Measurements from ENCODE around the gene PROP1. TPM values are rescaled to one million over a fixed set of nuclear protein-coding genes. Genes with fewer than 3 reads are reported as not detected.
A peak's percentile ranks its signal among the peaks of the same experiment; 100 is the strongest.
"Not testable (repeated sequence)": the region's sequence is repeated elsewhere in the genome, so short reads cannot be mapped to it uniquely, and the experiment has no call there.

Gene PROP1
- total RNA-seq, 1 experiment from 2014 or later = not detected

DNA sequence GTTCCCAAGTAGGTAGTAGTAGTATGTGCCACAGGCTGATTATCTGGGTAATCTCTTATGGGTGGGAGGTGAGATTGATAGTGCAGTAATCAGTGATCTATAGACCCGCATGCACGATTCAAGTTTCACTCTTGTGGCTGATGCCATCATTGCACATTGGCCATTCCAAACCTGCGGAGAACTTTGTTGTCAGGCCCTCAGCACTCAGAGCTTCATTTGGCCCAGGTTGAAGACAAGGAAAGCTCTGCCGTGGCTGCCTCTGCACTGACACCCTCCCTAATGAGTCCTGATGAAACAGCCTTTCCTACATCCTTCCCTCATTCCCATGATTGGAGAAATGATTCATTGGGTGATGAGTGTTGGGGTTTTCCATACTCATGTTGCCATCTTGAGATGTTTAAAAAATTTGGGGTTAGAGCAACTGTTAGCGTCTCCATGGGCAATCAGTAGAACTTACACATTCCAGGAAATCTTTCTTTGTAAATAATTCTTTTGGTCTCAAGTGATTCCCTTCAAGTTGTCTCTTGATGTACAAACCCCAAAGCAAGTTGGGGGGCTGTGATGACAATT is 22.9 kb downstream of the PROP1 start:
- no peak overlapping the region for H3K27ac ChIP-seq (ENCODE audit: low read length)
- no peak overlapping the region for H3K9ac ChIP-seq (ENCODE audit: low read length)
- no peaks in the 10 kb centered on the region for H3K79me2 ChIP-seq (ENCODE audit: low read length)
- H3K36me3 ChIP-seq (ENCODE audit: insufficient read depth, low read length) = no peaks in the 10 kb centered on the region
- H3K4me3 ChIP-seq (ENCODE audit: low read length) = no peak overlapping the region
- H3K4me2 ChIP-seq (ENCODE audit: low read depth, low read length, poor library complexity, severe bottlenecking) = no peak overlapping the region
- H3K27me3 ChIP-seq (ENCODE audit: low read length) = no peaks in the 10 kb centered on the region
- peak; percentile 31 for DNase-seq
- H3K4me1 ChIP-seq (ENCODE audit: low read length) = no peaks in the 10 kb centered on the region
- H3K9me3 ChIP-seq (ENCODE audit: low read length) = no peaks in the 10 kb centered on the region
- no peaks in the 10 kb centered on the region for H3K9me2 ChIP-seq (replicated peaks; ENCODE audit: insufficient read depth, low read length)
- H2AFZ ChIP-seq (ENCODE audit: low read length) = no peak overlapping the region
- no peaks in the 10 kb centered on the region for H4K20me1 ChIP-seq (ENCODE audit: insufficient read depth, low read depth, low read length)

DNA sequence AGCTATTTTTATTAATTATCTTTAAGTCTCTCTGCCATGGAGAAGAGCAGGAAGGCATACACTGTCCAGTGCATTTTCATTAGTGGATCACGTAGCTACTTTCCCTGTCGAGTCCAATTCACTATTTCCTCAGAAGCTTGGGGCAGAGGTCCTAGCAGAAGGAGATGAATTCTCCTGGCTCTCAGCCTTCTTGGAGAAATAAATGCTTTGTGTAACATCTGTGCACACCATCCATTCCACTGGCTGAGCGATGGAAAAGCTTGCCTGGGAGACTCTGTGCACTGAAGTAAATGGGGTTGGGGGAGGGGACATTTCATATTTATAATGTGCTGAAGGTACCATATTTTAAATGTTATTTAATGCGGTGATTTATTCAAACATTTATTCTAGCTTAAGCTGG is 23.4 kb downstream of the PROP1 start:
- Histone ChIP-seq H3K9me2 (replicated peaks; ENCODE audit: insufficient read depth, low read length) (no peaks in the 10 kb centered on the region), H3K36me3 (ENCODE audit: insufficient read depth, low read length) (no peaks in the 10 kb centered on the region), H3K27ac (ENCODE audit: low read length) (no peak overlapping the region), H3K4me2 (ENCODE audit: low read depth, low read length, poor library complexity, severe bottlenecking) (no peak overlapping the region), H2AFZ (ENCODE audit: low read length) (no peak overlapping the region), H4K20me1 (ENCODE audit: insufficient read depth, low read depth, low read length) (no peaks in the 10 kb centered on the region), H3K9ac (ENCODE audit: low read length) (no peak overlapping the region), H3K9me3 (ENCODE audit: low read length) (no peaks in the 10 kb centered on the region), H3K4me1 (ENCODE audit: low read length) (no peaks in the 10 kb centered on the region), H3K79me2 (ENCODE audit: low read length) (no peaks in the 10 kb centered on the region), H3K4me3 (ENCODE audit: low read length) (no peak overlapping the region), H3K27me3 (ENCODE audit: low read length) (no peaks in the 10 kb centered on the region)
- DNase-seq = no peak

DNA sequence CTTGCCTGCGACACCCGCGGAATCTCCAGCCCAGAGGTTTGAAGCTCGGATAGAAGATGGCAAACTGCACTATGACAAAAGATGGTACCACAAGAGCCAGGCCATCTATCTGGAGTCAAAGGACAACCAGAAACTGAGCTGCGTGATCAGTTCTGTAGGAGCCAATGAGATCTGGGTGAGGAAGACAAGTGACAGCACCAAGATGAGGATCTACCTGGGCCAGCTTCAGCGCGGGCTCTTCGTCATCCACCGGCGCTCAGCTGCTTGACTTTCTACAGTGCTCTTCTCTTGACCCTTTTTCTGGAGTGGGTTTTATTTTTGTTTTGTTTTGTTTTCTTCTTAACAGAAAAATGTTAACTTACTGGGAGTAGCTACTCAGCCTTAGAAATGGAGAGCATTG is 24.0 kb downstream of the PROP1 start:
- H3K4me3 ChIP-seq (ENCODE audit: low read length); H2AFZ ChIP-seq (ENCODE audit: low read length); H3K36me3 ChIP-seq (ENCODE audit: insufficient read depth, low read length); H3K9me3 ChIP-seq (ENCODE audit: low read length); H3K27me3 ChIP-seq (ENCODE audit: low read length); H3K79me2 ChIP-seq (ENCODE audit: low read length); H3K9me2 ChIP-seq (replicated peaks; ENCODE audit: insufficient read depth, low read length); DNase-seq; H4K20me1 ChIP-seq (ENCODE audit: insufficient read depth, low read depth, low read length); H3K9ac ChIP-seq (ENCODE audit: low read length); H3K27ac ChIP-seq (ENCODE audit: low read length); H3K4me1 ChIP-seq (ENCODE audit: low read length); H3K4me2 ChIP-seq (ENCODE audit: low read depth, low read length, poor library complexity, severe bottlenecking): not testable (repeated sequence)

DNA sequence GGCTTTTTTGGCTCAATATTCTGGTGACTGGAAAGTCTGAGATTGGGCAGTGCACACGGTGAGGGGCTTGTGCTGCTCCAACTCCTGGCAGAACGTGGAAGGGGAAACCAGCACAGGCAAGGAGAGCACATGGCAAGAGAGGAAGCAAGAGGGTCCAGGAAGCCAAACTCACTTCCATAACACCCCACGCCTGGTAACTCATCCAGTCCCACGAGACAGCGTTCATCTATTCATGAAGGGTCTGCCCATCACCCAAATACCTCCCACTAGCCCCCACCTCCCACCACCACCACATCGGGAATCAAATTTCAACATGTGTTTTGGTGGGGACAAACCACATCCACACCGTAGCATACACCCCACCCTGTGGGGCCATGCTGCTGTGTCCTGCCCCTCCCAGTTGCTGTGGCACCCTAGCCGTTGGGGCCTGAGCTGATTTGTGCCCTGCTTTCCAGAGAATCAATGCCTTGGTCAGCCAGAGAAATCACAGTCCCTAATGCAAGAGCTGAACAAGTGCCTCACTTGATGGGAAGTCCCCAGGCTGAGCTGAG is 27.3 kb downstream of the PROP1 start:
- no peaks in the 10 kb centered on the region for H3K4me1 ChIP-seq (ENCODE audit: low read length)
- no peak overlapping the region for H3K9ac ChIP-seq (ENCODE audit: low read length)
- H3K27me3 ChIP-seq (ENCODE audit: low read length) = no peaks in the 10 kb centered on the region
- H3K36me3 ChIP-seq (ENCODE audit: insufficient read depth, low read length) = no peaks in the 10 kb centered on the region
- H3K4me2 ChIP-seq (ENCODE audit: low read depth, low read length, poor library complexity, severe bottlenecking) = no peak overlapping the region
- no peak overlapping the region for H2AFZ ChIP-seq (ENCODE audit: low read length)
- H3K4me3 ChIP-seq (ENCODE audit: low read length) = no peak overlapping the region
- H3K9me3 ChIP-seq (ENCODE audit: low read length) = no peaks in the 10 kb centered on the region
- no peak overlapping the region for H3K27ac ChIP-seq (ENCODE audit: low read length)
- H3K9me2 ChIP-seq (replicated peaks; ENCODE audit: insufficient read depth, low read length) = no peaks in the 10 kb centered on the region
- DNase-seq = no peak
- H3K79me2 ChIP-seq (ENCODE audit: low read length) = no peaks in the 10 kb centered on the region
- H4K20me1 ChIP-seq (ENCODE audit: insufficient read depth, low read depth, low read length) = no peaks in the 10 kb centered on the region

DNA sequence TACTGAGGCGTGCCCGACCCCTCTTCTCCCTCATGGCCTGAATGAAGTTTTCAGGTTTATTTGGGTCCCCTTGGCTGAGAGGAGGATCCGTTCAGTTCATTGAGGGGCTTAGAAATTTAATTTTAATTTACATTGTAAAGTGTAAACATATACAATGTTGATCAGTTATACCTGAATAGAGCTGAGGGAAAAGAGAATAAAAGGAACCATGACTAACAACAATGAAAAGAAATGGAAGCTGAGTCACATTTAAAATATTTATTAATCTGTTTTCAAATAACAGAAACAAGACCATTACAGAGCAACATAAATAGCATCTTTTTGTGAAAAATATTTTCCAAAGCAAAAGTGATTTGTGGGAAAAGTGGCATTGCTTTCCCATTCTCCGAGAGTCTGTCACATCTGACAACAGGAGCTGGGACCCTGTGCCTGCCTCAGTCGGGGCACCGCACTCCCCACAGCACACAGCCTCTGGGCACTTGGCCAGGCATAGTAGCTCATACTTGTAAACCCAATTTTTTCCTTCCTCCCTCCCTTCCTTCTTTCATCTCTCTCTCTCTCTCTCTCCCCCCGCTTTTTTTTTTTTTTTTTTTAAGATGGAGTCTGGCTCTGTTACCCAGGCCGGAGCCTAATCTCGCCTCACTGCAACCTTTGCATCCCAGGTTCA is 28.7 kb downstream of the PROP1 start:
- Histone ChIP-seq H3K27me3 (ENCODE audit: low read length) (no peaks in the 10 kb centered on the region), H3K4me3 (ENCODE audit: low read length) (no peak overlapping the region), H3K9me2 (replicated peaks; ENCODE audit: insufficient read depth, low read length) (no peaks in the 10 kb centered on the region), H3K9ac (ENCODE audit: low read length) (no peak overlapping the region), H3K4me1 (ENCODE audit: low read length) (no peaks in the 10 kb centered on the region), H3K9me3 (ENCODE audit: low read length) (no peaks in the 10 kb centered on the region), H4K20me1 (ENCODE audit: insufficient read depth, low read depth, low read length) (no peaks in the 10 kb centered on the region), H2AFZ (ENCODE audit: low read length) (no peak overlapping the region), H3K27ac (ENCODE audit: low read length) (no peak overlapping the region), H3K36me3 (ENCODE audit: insufficient read depth, low read length) (no peaks in the 10 kb centered on the region), H3K79me2 (ENCODE audit: low read length) (no peaks in the 10 kb centered on the region), H3K4me2 (ENCODE audit: low read depth, low read length, poor library complexity, severe bottlenecking) (no peak overlapping the region)
- no peak for DNase-seq

DNA sequence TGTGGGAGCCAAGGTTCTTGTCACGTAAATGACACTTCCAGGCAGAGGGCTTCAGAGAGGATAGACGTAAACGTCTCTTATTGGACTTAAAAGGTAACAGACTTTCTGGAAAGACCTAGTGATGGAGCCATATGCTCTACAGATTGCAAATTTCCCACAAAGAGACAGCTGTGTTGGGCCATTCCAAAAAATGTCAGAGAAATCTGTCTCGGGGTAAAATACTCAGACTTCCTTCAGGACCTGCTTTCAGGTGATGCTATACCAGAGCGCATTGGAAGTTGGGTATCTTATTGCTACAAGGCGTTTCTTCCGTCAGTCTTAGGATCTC is 29.2 kb downstream of the PROP1 start:
- H3K9ac ChIP-seq (ENCODE audit: low read length) = no peak overlapping the region
- no peaks in the 10 kb centered on the region for H3K27me3 ChIP-seq (ENCODE audit: low read length)
- H3K9me2 ChIP-seq (replicated peaks; ENCODE audit: insufficient read depth, low read length) = no peaks in the 10 kb centered on the region
- no peak overlapping the region for H3K4me3 ChIP-seq (ENCODE audit: low read length)
- H4K20me1 ChIP-seq (ENCODE audit: insufficient read depth, low read depth, low read length) = no peaks in the 10 kb centered on the region
- H3K79me2 ChIP-seq (ENCODE audit: low read length) = no peaks in the 10 kb centered on the region
- H3K4me2 ChIP-seq (ENCODE audit: low read depth, low read length, poor library complexity, severe bottlenecking) = no peak overlapping the region
- no peak for DNase-seq
- no peak overlapping the region for H2AFZ ChIP-seq (ENCODE audit: low read length)
- H3K9me3 ChIP-seq (ENCODE audit: low read length) = no peaks in the 10 kb centered on the region
- no peaks in the 10 kb centered on the region for H3K4me1 ChIP-seq (ENCODE audit: low read length)
- no peaks in the 10 kb centered on the region for H3K36me3 ChIP-seq (ENCODE audit: insufficient read depth, low read length)
- no peak overlapping the region for H3K27ac ChIP-seq (ENCODE audit: low read length)

DNA sequence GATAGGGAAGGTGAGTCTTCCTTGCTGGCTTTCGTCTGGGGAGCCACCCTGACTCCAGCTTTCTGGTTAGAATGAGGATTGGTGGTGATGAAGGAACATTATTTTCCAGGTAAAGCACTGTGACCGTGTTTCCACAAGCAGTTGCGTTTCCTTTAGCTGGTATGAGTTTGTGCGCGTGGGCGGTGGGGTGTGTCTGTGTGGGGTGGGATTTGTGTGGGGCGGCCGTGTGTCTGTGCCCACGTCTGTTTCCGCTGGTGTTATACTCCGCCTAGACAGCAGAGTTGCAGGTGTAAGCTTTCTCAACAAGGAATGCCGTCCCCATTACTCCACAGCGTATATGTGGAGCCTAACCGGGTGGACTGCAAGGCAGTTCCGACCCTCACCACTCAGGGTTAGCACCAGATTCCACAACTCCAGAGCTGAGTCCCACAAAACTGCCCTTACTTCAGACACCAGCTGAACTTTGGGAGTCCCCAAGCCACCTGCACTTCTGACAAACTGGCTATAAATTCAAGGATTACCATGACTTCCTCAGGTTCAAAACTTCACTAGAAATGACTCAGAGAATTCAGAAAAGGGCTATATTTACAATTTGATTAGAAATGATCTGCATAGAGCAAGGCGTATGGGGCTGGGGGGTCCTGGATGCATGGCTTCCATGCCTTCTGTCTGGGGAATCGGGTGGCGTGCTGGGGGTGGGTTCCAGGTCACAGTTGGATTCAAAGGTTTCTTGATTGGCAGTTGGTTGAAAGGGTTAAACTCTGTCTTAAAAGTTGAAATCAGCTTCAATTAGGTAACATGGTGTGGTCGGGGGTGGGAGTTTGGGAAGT is 29.8 kb downstream of the PROP1 start:
- Histone ChIP-seq H3K36me3 (ENCODE audit: insufficient read depth, low read length) (no peaks in the 10 kb centered on the region), H3K4me3 (ENCODE audit: low read length) (no peak overlapping the region), H2AFZ (ENCODE audit: low read length) (no peak overlapping the region), H3K27me3 (ENCODE audit: low read length) (no peaks in the 10 kb centered on the region), H3K79me2 (ENCODE audit: low read length) (no peaks in the 10 kb centered on the region), H3K9me2 (replicated peaks; ENCODE audit: insufficient read depth, low read length) (no peaks in the 10 kb centered on the region), H3K9ac (ENCODE audit: low read length) (no peak overlapping the region), H3K27ac (ENCODE audit: low read length) (no peak overlapping the region), H3K4me1 (ENCODE audit: low read length) (no peaks in the 10 kb centered on the region), H3K9me3 (ENCODE audit: low read length) (no peaks in the 10 kb centered on the region), H3K4me2 (ENCODE audit: low read depth, low read length, poor library complexity, severe bottlenecking) (no peak overlapping the region), H4K20me1 (ENCODE audit: insufficient read depth, low read depth, low read length) (no peaks in the 10 kb centered on the region)
- DNase-seq = no peak

DNA sequence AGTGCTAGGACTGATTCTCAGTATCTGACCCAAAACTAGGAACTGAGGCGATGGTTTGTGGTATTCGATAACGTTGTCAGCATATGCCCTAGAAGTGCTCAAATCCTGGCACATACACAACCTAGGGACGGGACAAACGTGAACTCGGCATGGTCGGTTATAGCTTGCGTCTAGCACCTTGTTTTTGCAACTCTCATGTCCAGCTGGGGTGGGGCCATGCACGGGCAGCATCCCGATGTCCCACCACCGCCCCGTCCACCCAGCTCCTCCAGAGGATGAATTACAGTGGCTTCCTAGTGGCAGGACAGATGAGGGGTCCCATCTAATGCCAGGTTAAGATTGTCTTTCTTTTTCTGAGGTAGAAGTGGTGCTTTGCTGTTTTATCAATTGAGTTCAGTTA is 31.6 kb downstream of the PROP1 start:
- no peaks in the 10 kb centered on the region for H3K36me3 ChIP-seq (ENCODE audit: insufficient read depth, low read length)
- no peak overlapping the region for H3K4me3 ChIP-seq (ENCODE audit: low read length)
- H3K9me3 ChIP-seq (ENCODE audit: low read length) = no peaks in the 10 kb centered on the region; the same call in 1 of the 2 replicates
- no peaks in the 10 kb centered on the region for H3K27me3 ChIP-seq (ENCODE audit: low read length)
- H4K20me1 ChIP-seq (ENCODE audit: insufficient read depth, low read depth, low read length) = no peaks in the 10 kb centered on the region
- no peaks in the 10 kb centered on the region for H3K9me2 ChIP-seq (replicated peaks; ENCODE audit: insufficient read depth, low read length)
- H3K4me1 ChIP-seq (ENCODE audit: low read length) = no peaks in the 10 kb centered on the region
- no peaks in the 10 kb centered on the region for H3K79me2 ChIP-seq (ENCODE audit: low read length)
- no peak overlapping the region for H3K27ac ChIP-seq (ENCODE audit: low read length)
- no peak for DNase-seq
- no peak overlapping the region for H2AFZ ChIP-seq (ENCODE audit: low read length)
- H3K9ac ChIP-seq (ENCODE audit: low read length) = no peak overlapping the region
- no peak overlapping the region for H3K4me2 ChIP-seq (ENCODE audit: low read depth, low read length, poor library complexity, severe bottlenecking)

Measured in Karpas-422 (cell line).